AG09309 (cell line): Measurements from ENCODE around the gene BGLAP.

Experiments
- DNase-seq: peaks from one replicate; pipeline ENCODE4 v3.0.0-alpha.2; 2010; ENCODE audit warnings: low read depth
- H3K4me3 ChIP-seq: 2 replicates; pipeline ENCODE4 v1.5.1; 2011; ENCODE audit warnings: mild to moderate bottlenecking, low read depth, low read length, moderate library complexity; ENCODE audit not compliant: control insufficient read depth
- TF ChIP-seq, protein P1 (sequence below): IDR thresholded peaks from 2 replicates; pipeline ENCODE4 v1.5.1; 2011; ENCODE audit warnings: mild to moderate bottlenecking, low read depth, low read length, inconsistent platforms; ENCODE audit not compliant: insufficient read depth, control insufficient read depth; ENCODE audit errors: missing control alignments

Gene BGLAP

DNA sequence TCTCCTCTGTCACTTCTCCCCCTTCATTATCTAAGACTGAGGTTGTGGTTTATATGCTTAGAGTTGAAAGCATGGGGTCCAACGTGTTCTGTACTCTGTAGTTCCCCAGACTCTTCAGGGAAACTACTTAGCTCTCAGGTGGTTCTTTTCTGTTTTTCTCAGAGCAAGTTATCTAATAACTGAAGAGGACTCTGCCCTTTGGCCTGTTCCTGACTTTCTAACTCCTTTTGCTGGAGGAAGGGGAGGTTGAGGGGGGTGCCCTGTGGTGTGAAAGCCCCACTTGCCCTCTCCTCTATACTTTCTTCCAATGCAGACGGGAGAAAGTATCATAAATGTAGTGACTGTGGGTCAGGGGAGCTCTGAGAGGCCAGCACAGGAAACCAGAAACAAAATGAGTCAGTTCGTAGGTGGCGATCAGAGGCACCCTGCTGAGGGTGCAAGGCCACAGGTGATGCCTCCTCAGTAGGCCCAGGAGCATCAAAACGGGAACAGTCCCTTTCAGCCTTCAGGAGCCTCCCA, 43.1 kb upstream of the BGLAP start:
- no peak for DNase-seq
- TF ChIP-seq, protein P1, sequence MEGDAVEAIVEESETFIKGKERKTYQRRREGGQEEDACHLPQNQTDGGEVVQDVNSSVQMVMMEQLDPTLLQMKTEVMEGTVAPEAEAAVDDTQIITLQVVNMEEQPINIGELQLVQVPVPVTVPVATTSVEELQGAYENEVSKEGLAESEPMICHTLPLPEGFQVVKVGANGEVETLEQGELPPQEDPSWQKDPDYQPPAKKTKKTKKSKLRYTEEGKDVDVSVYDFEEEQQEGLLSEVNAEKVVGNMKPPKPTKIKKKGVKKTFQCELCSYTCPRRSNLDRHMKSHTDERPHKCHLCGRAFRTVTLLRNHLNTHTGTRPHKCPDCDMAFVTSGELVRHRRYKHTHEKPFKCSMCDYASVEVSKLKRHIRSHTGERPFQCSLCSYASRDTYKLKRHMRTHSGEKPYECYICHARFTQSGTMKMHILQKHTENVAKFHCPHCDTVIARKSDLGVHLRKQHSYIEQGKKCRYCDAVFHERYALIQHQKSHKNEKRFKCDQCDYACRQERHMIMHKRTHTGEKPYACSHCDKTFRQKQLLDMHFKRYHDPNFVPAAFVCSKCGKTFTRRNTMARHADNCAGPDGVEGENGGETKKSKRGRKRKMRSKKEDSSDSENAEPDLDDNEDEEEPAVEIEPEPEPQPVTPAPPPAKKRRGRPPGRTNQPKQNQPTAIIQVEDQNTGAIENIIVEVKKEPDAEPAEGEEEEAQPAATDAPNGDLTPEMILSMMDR: no peak
- H3K4me3 ChIP-seq: no peak overlapping the region

DNA sequence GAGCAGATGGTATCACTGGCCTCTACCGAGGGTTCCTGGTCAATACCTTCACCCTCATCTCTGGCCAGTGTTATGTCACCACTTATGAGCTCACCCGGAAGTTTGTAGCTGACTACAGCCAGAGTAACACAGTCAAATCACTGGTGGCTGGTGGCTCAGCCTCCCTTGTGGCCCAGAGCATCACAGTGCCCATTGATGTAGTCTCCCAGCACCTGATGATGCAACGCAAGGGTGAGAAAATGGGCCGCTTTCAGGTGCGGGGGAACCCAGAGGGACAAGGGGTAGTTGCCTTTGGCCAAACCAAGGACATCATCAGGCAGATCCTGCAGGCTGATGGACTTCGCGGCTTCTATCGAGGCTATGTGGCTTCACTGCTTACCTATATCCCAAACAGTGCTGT, 41.9 kb upstream of the BGLAP start:
- no peak for DNase-seq
- H3K4me3 ChIP-seq: no peak overlapping the region
- TF ChIP-seq, protein P1: no peak

DNA sequence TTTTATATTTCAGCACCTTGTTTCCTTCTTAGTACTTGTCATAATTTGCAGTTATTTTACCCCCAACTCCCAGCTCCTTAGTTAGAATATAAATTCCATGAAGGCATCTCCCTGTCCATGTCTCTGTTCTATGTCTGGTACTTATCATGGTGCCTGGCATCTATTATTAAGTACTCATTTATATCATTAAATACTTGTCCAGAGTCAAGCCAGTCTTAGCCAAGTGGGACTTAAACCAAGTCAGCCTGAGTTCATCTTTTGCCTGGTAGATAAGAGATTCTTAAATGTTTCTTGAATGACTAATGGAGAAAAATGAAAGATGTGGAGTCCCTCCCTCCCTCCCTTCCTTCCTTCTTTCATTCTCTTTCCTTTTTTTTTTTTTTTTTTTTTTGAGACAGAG, 38.7 kb upstream of the BGLAP start:
- DNase-seq: no peak
- no peak overlapping the region for H3K4me3 ChIP-seq
- TF ChIP-seq, protein P1: no peak

DNA sequence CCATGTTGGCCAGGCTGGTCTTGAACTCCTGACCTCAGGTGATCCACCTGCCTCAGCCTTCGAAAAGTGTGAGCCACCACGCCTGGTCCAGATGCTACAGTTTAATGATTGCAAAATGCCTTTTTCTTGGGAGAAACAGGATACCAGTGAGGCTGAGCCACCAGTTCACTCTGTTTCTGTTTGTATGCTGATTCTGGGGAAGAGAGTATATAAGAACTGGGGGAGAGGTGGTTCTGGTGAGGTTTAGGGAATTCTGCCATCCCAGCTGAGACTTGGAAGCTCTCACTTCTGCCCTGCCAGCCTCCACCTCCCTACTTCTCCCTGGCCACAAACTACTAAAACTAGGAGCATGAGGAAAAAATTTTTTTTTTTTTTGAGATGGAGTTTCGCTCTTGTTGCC, 37.3 kb upstream of the BGLAP start:
- TF ChIP-seq, protein P1: no peak
- DNase-seq: no peak
- no peak overlapping the region for H3K4me3 ChIP-seq

DNA sequence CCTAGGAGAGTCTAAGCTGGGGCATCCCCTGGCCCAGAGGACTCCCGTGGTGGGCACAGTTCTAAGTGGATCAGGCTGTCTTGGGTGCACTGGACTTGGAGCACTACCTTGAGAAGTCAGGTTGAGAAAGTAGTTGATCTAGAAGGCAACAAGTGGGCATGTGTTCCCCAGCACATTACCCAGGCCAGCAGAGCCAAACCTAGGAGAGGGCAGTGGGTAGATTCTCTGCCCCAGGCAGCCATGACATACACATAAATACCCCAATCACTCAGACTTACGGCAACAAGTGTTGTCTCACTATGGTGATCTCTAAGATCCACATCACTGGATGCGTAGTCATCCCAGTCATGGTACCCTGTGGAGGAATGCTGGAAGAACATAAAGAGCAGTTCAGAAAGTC, 30.7 kb upstream of the BGLAP start:
- TF ChIP-seq, protein P1: no peak

DNA sequence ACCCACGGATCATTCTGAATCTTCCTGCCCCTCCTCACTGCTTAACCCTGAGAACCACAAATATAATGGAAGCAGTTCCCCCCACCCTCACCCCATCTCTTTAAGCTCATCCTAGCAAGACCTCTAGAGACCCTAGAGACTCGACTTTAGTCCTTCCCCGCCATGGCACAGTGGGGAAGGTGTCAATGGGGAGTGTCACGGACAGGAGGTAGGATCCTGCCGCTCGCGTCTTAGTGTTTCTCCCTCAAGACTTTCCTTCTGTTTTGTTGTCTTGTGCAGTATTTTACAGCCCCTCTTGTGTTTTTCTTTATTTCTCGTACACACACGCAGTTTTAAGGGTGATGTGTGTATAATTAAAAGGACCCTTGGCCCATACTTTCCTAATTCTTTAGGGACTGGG, 29.9 kb upstream of the BGLAP start:
- TF ChIP-seq, protein P1: no peak
- DNase-seq: no peak
- H3K4me3 ChIP-seq: peak overlapping the region; percentile 76; the same call in 1 of the 2 replicates

More for the DNA sequence above, 30.7 kb upstream of the BGLAP start:
- H3K4me3 ChIP-seq: no peak overlapping the region
- no peak for DNase-seq
